IMR-90 (cell line): ENCODE measurements around the gene PAM16. TPM values are rescaled to one million over a fixed set of nuclear protein-coding genes. Genes with fewer than 3 reads are reported as not detected.

Source experiments
- ATAC-seq: fragments of 200-7000 bp; cut with Tn5 transposase; 2 replicates; pipeline ENCODE4 v1.9.1; 2020; ENCODE audit warnings: low read depth, mild to moderate bottlenecking, moderate library complexity
- BruUV-seq: library from RNA; stranded (reverse); fragments of 400-500 nt; replicated peaks from 2 replicates; lab custom pipeline; 2021; lab: Mats Ljungman, UMichigan
- CTCF ChIA-PET: fragments of 300-600 bp; formaldehyde crosslinking; extraction: SDS; loops from one replicate; lab custom pipeline; 2021; ENCODE audit warnings: antibody characterized with exemption; lab: Yijun Ruan, JAX
- POLR2A ChIA-PET: fragments of 300-600 bp; sonication (Branson Sonifier 250); formaldehyde crosslinking; loops from one replicate; lab custom pipeline; 2022; ENCODE audit warnings: antibody characterized with exemption; ENCODE audit not compliant: unreplicated experiment; lab: Charles Lee
- DNase-seq: peaks from one replicate; pipeline ENCODE4 v3.0.0; 2013
- H2AFZ ChIP-seq: replicated peaks from 2 replicates; pipeline ENCODE3; 2013; ENCODE audit warnings: low read length, mild to moderate bottlenecking; ENCODE audit not compliant: poor library complexity
- H2AK5ac ChIP-seq: 2 replicates; pipeline ENCODE4 v1.6.1; 2013; ENCODE audit warnings: low read depth, low read length, inconsistent platforms
- H2AK9ac ChIP-seq: replicated peaks from 2 replicates; pipeline ENCODE3; 2013; ENCODE audit warnings: mild to moderate bottlenecking, low read depth, low read length, moderate library complexity; ENCODE audit not compliant: poor library complexity
- H2BK120ac ChIP-seq: 2 replicates; pipeline ENCODE4 v1.6.1; 2013; ENCODE audit warnings: low read depth, low read length, inconsistent platforms
- H2BK15ac ChIP-seq: 3 replicates; pipeline ENCODE4 v1.6.1; 2013; ENCODE audit warnings: low read depth, low read length, inconsistent platforms
- H2BK20ac ChIP-seq: 2 replicates; pipeline ENCODE4 v1.6.1; 2013; ENCODE audit warnings: low read depth, mild to moderate bottlenecking, inconsistent platforms, low read length, moderate library complexity
- H2BK5ac ChIP-seq: 2 replicates; pipeline ENCODE4 v1.6.1; 2013; ENCODE audit warnings: mild to moderate bottlenecking, low read depth, low read length, inconsistent platforms; ENCODE audit not compliant: poor library complexity, severe bottlenecking
- H3K14ac ChIP-seq: replicated peaks from 2 replicates; pipeline ENCODE4 v1.6.1; 2013; ENCODE audit warnings: low read depth, low read length, inconsistent platforms
- H3K18ac ChIP-seq: 2 replicates; pipeline ENCODE4 v1.6.1; 2013; ENCODE audit warnings: low read depth, low read length, control low read depth
- H3K23ac ChIP-seq: 2 replicates; pipeline ENCODE4 v1.6.1; 2013; ENCODE audit warnings: low read depth, low read length, inconsistent platforms
- H3K27ac ChIP-seq: 2 replicates; pipeline ENCODE4 v1.5.1; 2013; ENCODE audit warnings: mild to moderate bottlenecking, control low read depth, low read length; ENCODE audit not compliant: insufficient read depth
- H3K27me3 ChIP-seq: 2 replicates; pipeline ENCODE4 v1.6.1; 2013; ENCODE audit warnings: low read length; ENCODE audit not compliant: control insufficient read depth, insufficient read depth
- H3K36me3 ChIP-seq: 2 replicates; pipeline ENCODE4 v1.6.1; 2013; ENCODE audit warnings: low read length, mixed read lengths; ENCODE audit not compliant: control insufficient read depth, insufficient read depth
- H3K4ac ChIP-seq: 2 replicates; pipeline ENCODE4 v1.6.1; 2013; ENCODE audit warnings: low read depth, low read length, inconsistent platforms
- H3K4me1 ChIP-seq: 2 replicates; pipeline ENCODE4 v1.6.1; 2013; ENCODE audit warnings: low read length, mixed read lengths; ENCODE audit not compliant: control insufficient read depth, insufficient read depth
- H3K4me2 ChIP-seq: 2 replicates; pipeline ENCODE4 v1.6.1; 2013; ENCODE audit warnings: low read depth, mild to moderate bottlenecking, control low read depth, low read length, moderate library complexity
- H3K4me3 ChIP-seq: 2 replicates; pipeline ENCODE4 v1.5.1; 2013; ENCODE audit warnings: low read depth, mild to moderate bottlenecking, control low read depth, low read length, moderate library complexity; ENCODE audit not compliant: insufficient read depth
- H3K56ac ChIP-seq: 2 replicates; pipeline ENCODE4 v1.6.1; 2013; ENCODE audit warnings: low read length, inconsistent platforms; ENCODE audit not compliant: insufficient read depth; ENCODE audit errors: extremely low read depth
- H3K79me1 ChIP-seq, 2 experiments: 2 replicates each; pipeline ENCODE4 v1.6.1; 2013; ENCODE audit warnings: low read length in 2 of 2, inconsistent platforms in 1 of 2, low read depth in 1 of 2
- H3K9ac ChIP-seq: 2 replicates; pipeline ENCODE4 v1.6.1; 2013; ENCODE audit warnings: low read depth, low read length, control low read depth
- H3K9me1 ChIP-seq: 2 replicates; pipeline ENCODE4 v1.6.1; 2013; ENCODE audit warnings: low read length, inconsistent platforms; ENCODE audit not compliant: insufficient read depth
- H3K9me3 ChIP-seq: 2 replicates; pipeline ENCODE4 v1.6.1; 2013; ENCODE audit warnings: low read length; ENCODE audit not compliant: control insufficient read depth, insufficient read depth
- H4K20me1 ChIP-seq: 2 replicates; pipeline ENCODE4 v1.6.1; 2013; ENCODE audit warnings: low read length, inconsistent platforms; ENCODE audit not compliant: insufficient read depth
- H4K5ac ChIP-seq: 2 replicates; pipeline ENCODE4 v1.6.1; 2013; ENCODE audit warnings: mild to moderate bottlenecking, low read depth, low read length, control low read depth
- H4K8ac ChIP-seq, 2 experiments: 2 replicates each; pipeline ENCODE4 v1.6.1; 2013; ENCODE audit warnings: low read depth in 2 of 2, low read length in 2 of 2, control low read depth in 1 of 2, inconsistent platforms in 1 of 2
- H4K91ac ChIP-seq: 2 replicates; pipeline ENCODE4 v1.6.1; 2013; ENCODE audit warnings: low read depth, low read length, inconsistent platforms; ENCODE audit not compliant: insufficient read depth
- BHLHE40 ChIP-seq: fragments of 150-350 bp; IDR thresholded peaks from 2 replicates; pipeline ENCODE4 v1.6.1; 2016; ENCODE audit warnings: mild to moderate bottlenecking, low read depth, low read length
- CEBPB ChIP-seq: IDR thresholded peaks from 2 replicates; pipeline ENCODE4 v1.6.1; 2012; ENCODE audit warnings: low read depth, low read length, improper control_type of control experiment
- CHD1 ChIP-seq: IDR thresholded peaks from 2 replicates; pipeline ENCODE4 v1.6.1; 2012; ENCODE audit warnings: low read depth, low read length, improper control_type of control experiment
- CTCF ChIP-seq: conservative IDR thresholded peaks from 2 replicates; pipeline ENCODE4 v1.5.1; 2012; ENCODE audit warnings: mild to moderate bottlenecking, low read depth, low read length, improper control_type of control experiment
- ELK1 ChIP-seq: fragments of 150-350 bp; IDR thresholded peaks from 2 replicates; pipeline ENCODE4 v1.6.1; 2016; ENCODE audit warnings: low read depth, mild to moderate bottlenecking, low read length, moderate library complexity, borderline replicate concordance
- MAFK ChIP-seq: IDR thresholded peaks from 2 replicates; pipeline ENCODE4 v1.6.1; 2012; ENCODE audit warnings: low read depth, low read length, improper control_type of control experiment
- MAZ ChIP-seq: IDR thresholded peaks from 2 replicates; pipeline ENCODE4 v1.6.1; 2012; ENCODE audit warnings: low read depth, mild to moderate bottlenecking, low read length, improper control_type of control experiment, moderate library complexity, borderline replicate concordance
- NFE2L2 ChIP-seq: fragments of 150-350 bp; IDR thresholded peaks from 2 replicates; pipeline ENCODE4 v1.6.1; 2016; ENCODE audit warnings: low read depth, mild to moderate bottlenecking, low read length
- POLR2A ChIP-seq: IDR thresholded peaks from 2 replicates; pipeline ENCODE4 v1.6.1; 2012; ENCODE audit warnings: mild to moderate bottlenecking, low read depth, low read length
- RAD21 ChIP-seq: IDR thresholded peaks from 2 replicates; pipeline ENCODE4 v1.6.1; 2012; ENCODE audit warnings: low read length, improper control_type of control experiment
- RCOR1 ChIP-seq: IDR thresholded peaks from 2 replicates; pipeline ENCODE4 v1.6.1; 2012; ENCODE audit warnings: mild to moderate bottlenecking, low read length, improper control_type of control experiment; ENCODE audit not compliant: insufficient replicate concordance
- RFX5 ChIP-seq: IDR thresholded peaks from 2 replicates; pipeline ENCODE4 v1.8.0; 2012; ENCODE audit warnings: low read depth, mild to moderate bottlenecking, low read length, moderate library complexity
- WGBS, 2 experiments: methylation state at CpG; one replicate each; pipeline versions ENCODE4 v1.1.5 to v1.1.7; 2013; ENCODE audit warnings: missing lambda C conversion rate in 2 of 2; ENCODE audit not compliant: insufficient read length in 1 of 2; ENCODE audit errors: extremely low coverage in 2 of 2; 5-methylcytosine and 5-hydroxymethylcytosine counted together
- dilution Hi-C: fragments of 300-500 bp; cut with HindIII; formaldehyde crosslinking; loops from one replicate; pipeline ENCODE4 v1.14.3; 2018; ENCODE audit warnings: low sequenced_read_pairs; ENCODE audit not compliant: unreplicated experiment
- in situ Hi-C: fragments of 300-500 bp; cut with MboI; formaldehyde crosslinking; loops from 3 replicates; pipeline ENCODE4 v1.14.3; 2019; ENCODE audit warnings: low sequenced_read_pairs, inconsistent platforms, mixed read lengths
- intact Hi-C: fragments of 100-400 bp; cut with micrococcal nuclease; formaldehyde crosslinking; loops from 2 replicates; pipeline ENCODE4 v1.10.0; 2022
- polyA plus RNA-seq, 3 experiments: library from polyadenylated mRNA; depleted of rRNA; stranded (reverse); fragments of >200 nt; gene quantifications; 2 replicates each; pipeline ENCODE4 v1.2.3, GENCODE V29; 2012; ENCODE audit warnings: low replicate concordance in 1 of 3
- total RNA-seq: library from RNA; depleted of rRNA; stranded (reverse); fragments of >200 nt; gene quantifications from 2 replicates; pipeline ENCODE4 v1.2.3, GENCODE V29; 2012

PAM16 gene
- total and polyA plus RNA-seq, 2 of the 4 experiments (the other 2 are of a cell fraction), result 17.9 to 48.4 TPM

GRCh38 chr16:4364196-4365013 lies 13.3 kb upstream of the PAM16 start (continued):
- no peak for TF ChIP-seq CHD1

- WGBS, 2 experiments, result 100% methylated on average over 4 of the region's 19 CpGs; no CpG with 5 or more reads in 1 of the 2 experiments
- CTCF ChIA-PET, result no interaction called here
- peaks cover 4% of the 10 kb centered on the region; the same call in 1 of the 2 replicates for H3K9me1 ChIP-seq
- no peak for ATAC-seq
- no peaks in the 10 kb centered on the region for H3K27me3 ChIP-seq
- no peak overlapping the region for H2BK15ac ChIP-seq
- peaks cover 8% of the 10 kb centered on the region; the same call in 1 of the 2 replicates for H4K20me1 ChIP-seq
- peaks cover 1% of the 10 kb centered on the region; the same call in 1 of the 2 replicates for H3K4me1 ChIP-seq
- H4K5ac ChIP-seq, result no peak overlapping the region
- no peak overlapping the region for H3K4me3 ChIP-seq
- H3K79me1 ChIP-seq, result peaks cover 0 to 4% of the 10 kb centered on the region in 2 experiments; a peak in 1 of 4 replicates
- H4K91ac ChIP-seq, result no peak overlapping the region
- no peak overlapping the region for H4K8ac ChIP-seq
- no peak overlapping the region for H3K4me2 ChIP-seq
- in situ Hi-C loops, result loop anchor here (5.0 kb wide), 1 partner anchor 35 kb away; no protein-coding TSS in a partner anchor
- no peak overlapping the region for H2BK20ac ChIP-seq
- H2AK5ac ChIP-seq, result no peak overlapping the region
- H3K4ac ChIP-seq, result no peak overlapping the region
- POLR2A ChIA-PET, result no interaction called here
- H3K9ac ChIP-seq, result no peak overlapping the region
- H3K23ac ChIP-seq, result no peak overlapping the region
- dilution Hi-C loops, result no loop called here
- DNase-seq, result no peak
- H2AK9ac ChIP-seq, result peak overlapping the region; percentile 78
- H3K14ac ChIP-seq, result no peak overlapping the region
- intact Hi-C loops, result no loop called here
- no peak overlapping the region for H3K27ac ChIP-seq
- H3K36me3 ChIP-seq, result peaks cover 6% of the 10 kb centered on the region; the same call in 1 of the 2 replicates
- H3K9me3 ChIP-seq, result no peaks in the 10 kb centered on the region
- BruUV-seq, result no TSS peak
- H2AFZ ChIP-seq, result no peak overlapping the region
- H2BK5ac ChIP-seq, result no peak overlapping the region
- H3K56ac ChIP-seq, result no peak overlapping the region
- H2BK120ac ChIP-seq, result no peak overlapping the region
- no peak overlapping the region for H3K18ac ChIP-seq
- no peak for TF ChIP-seq CEBPB
- no peak for TF ChIP-seq ELK1
- no peak for TF ChIP-seq RCOR1
- no peak for TF ChIP-seq CTCF
- TF ChIP-seq RFX5, result no peak
- TF ChIP-seq BHLHE40, result no peak
- no peak for TF ChIP-seq NFE2L2
- TF ChIP-seq MAFK, result no peak
- no peak for TF ChIP-seq CHD1
- no peak for TF ChIP-seq POLR2A
- no peak for TF ChIP-seq RAD21
- TF ChIP-seq MAZ, result no peak
These were observed 11.5 kb upstream of the PAM16 start for GRCh38 chr16:4362476-4363135.
